ENCODE measurements around the gene FTCD.
A peak's percentile ranks its signal among the peaks of the same experiment; 100 is the strongest.

FTCD gene

GRCh38 chr21:46122758-46123683 is 32.4 kb downstream of the FTCD start:
- DNase-seq, result no peak

- peak; percentile 58 for DNase-seq
Measured at GRCh38 chr21:46122237-46122671, 33.1 kb downstream of the FTCD start.

GRCh38 chr21:46121286-46122221 is 33.8 kb downstream of the FTCD start:
- no peak for DNase-seq

GRCh38 chr21:46120301-46121285 is 34.8 kb downstream of the FTCD start:
- DNase-seq, result no peak

GRCh38 chr21:46119637-46120271 is 35.6 kb downstream of the FTCD start:
- DNase-seq, result no peak

GRCh38 chr21:46119144-46119636 is 36.2 kb downstream of the FTCD start:
- DNase-seq, result no peak

GRCh38 chr21:46118316-46119143 is 36.8 kb downstream of the FTCD start:
- no peak for DNase-seq

- DNase-seq, result no peak
Measured at GRCh38 chr21:46117586-46118315, 37.6 kb downstream of the FTCD start.

GRCh38 chr21:46116776-46117585 is 38.4 kb downstream of the FTCD start:
- no peak for DNase-seq

GRCh38 chr21:46116189-46116775 is 39.1 kb downstream of the FTCD start:
- DNase-seq, result no peak

GRCh38 chr21:46115441-46116188 is 39.8 kb downstream of the FTCD start:
- DNase-seq, result no peak

GRCh38 chr21:46114963-46115362 is 40.4 kb downstream of the FTCD start:
- DNase-seq, result no peak

- no peak for DNase-seq
Measured at GRCh38 chr21:46113497-46114176, 41.7 kb downstream of the FTCD start.

- DNase-seq, result no peak
Measured at GRCh38 chr21:46112725-46113215, 42.6 kb downstream of the FTCD start.

GRCh38 chr21:46111857-46112724 is 43.3 kb downstream of the FTCD start:
- DNase-seq, result no peak

GRCh38 chr21:46111193-46111571 is 44.2 kb downstream of the FTCD start:
- DNase-seq, result no peak

All from fibroblast of skin of abdomen (primary cell).